ENCODE data around the gene CREB3L2.

The CREB3L2 gene

GRCh38 chr7:137967143-137968018, 34.5 kb downstream of the CREB3L2 start:
- DNase-seq = no peak

- DNase-seq = no peak
These were observed 35.2 kb downstream of the CREB3L2 start for GRCh38 chr7:137966641-137967142.

- DNase-seq = no peak
These were observed 35.8 kb downstream of the CREB3L2 start for GRCh38 chr7:137965942-137966640.

- no peak for DNase-seq
These were observed 36.9 kb downstream of the CREB3L2 start for GRCh38 chr7:137964824-137965545.

- DNase-seq = no peak
These were observed 38.9 kb downstream of the CREB3L2 start for GRCh38 chr7:137962875-137963507.

- DNase-seq = no peak
These were observed 39.4 kb downstream of the CREB3L2 start for GRCh38 chr7:137962491-137962874.

GRCh38 chr7:137961200-137962177, 40.4 kb downstream of the CREB3L2 start:
- no peak for DNase-seq

GRCh38 chr7:137960020-137960419, 41.9 kb downstream of the CREB3L2 start:
- no peak for DNase-seq

GRCh38 chr7:137958470-137959431, 43.1 kb downstream of the CREB3L2 start:
- no peak for DNase-seq

- DNase-seq = no peak
These were observed 44.0 kb downstream of the CREB3L2 start for GRCh38 chr7:137957887-137958286.

GRCh38 chr7:137956591-137956990, 45.3 kb downstream of the CREB3L2 start:
- no peak for DNase-seq

- DNase-seq = no peak
These were observed 45.7 kb downstream of the CREB3L2 start for GRCh38 chr7:137956183-137956582.

GRCh38 chr7:137954614-137955013, 47.3 kb downstream of the CREB3L2 start:
- no peak for DNase-seq

- no peak for DNase-seq
These were observed 48.0 kb downstream of the CREB3L2 start for GRCh38 chr7:137953665-137954470.

GRCh38 chr7:137953043-137953664, 48.7 kb downstream of the CREB3L2 start:
- DNase-seq = no peak

GRCh38 chr7:137952426-137952805, 49.5 kb downstream of the CREB3L2 start:
- no peak for DNase-seq

GRCh38 chr7:137951700-137952425, 50.0 kb downstream of the CREB3L2 start:
- no peak for DNase-seq

GRCh38 chr7:137950967-137951366, 50.9 kb downstream of the CREB3L2 start:
- no peak for DNase-seq

Data from CD4-positive, alpha-beta T cell treated with Interleukin-10 for 1 hour (primary cell).